ENCODE data around the gene KSR2.
A peak's percentile ranks its signal among the peaks of the same experiment; 100 is the strongest.

KSR2 gene

DNA sequence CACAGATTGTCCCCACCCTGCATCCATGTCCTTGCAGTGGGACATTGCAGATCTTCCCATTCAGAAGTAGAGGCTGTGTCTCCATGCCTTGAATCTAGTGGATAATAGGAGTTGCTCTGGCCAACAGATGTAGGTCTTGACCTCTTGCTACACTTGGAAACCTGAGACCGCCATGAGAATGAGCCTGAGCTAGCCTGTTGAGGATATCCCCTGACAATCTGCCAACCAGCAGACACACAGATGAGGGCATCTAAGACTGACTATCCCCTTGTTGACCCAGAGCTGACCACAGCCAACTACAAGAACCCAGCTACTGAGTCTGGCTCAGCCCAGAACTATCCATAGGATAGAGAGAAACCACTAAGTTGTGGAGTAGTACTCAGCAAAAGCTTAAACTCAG, 446.2 kb downstream of the KSR2 start:
- H2BK12ac ChIP-seq (ENCODE audit: low read length in 2 of 2) = no peak overlapping the region
- H3K9ac ChIP-seq (ENCODE audit: low read length) = no peak overlapping the region
- H3K9me3 ChIP-seq (ENCODE audit: control insufficient read depth, low read length) = peaks cover under 1% of the 10 kb centered on the region
- H3K4me1 ChIP-seq (ENCODE audit: control insufficient read depth, insufficient read depth, low read depth, low read length) = no peaks in the 10 kb centered on the region
- H3K27me3 ChIP-seq (ENCODE audit: control insufficient read depth in 1 of 2, insufficient read depth in 1 of 2, low read length in 2 of 2) = peaks cover 0 to 85% of the 10 kb centered on the region in 2 experiments
- no peak for DNase-seq
- no peak overlapping the region for H3K27ac ChIP-seq (ENCODE audit: low read length, poor library complexity, severe bottlenecking)
- no peaks in the 10 kb centered on the region for H3K79me1 ChIP-seq (replicated peaks; ENCODE audit: low read length, poor library complexity, severe bottlenecking)
- no peak overlapping the region for H2BK15ac ChIP-seq (ENCODE audit: low read depth, poor library complexity, severe bottlenecking)
- no peak overlapping the region for H3K4me2 ChIP-seq (ENCODE audit: low read length, poor library complexity, severe bottlenecking)
- no peaks in the 10 kb centered on the region for H3K36me3 ChIP-seq (ENCODE audit: control insufficient read depth in 1 of 2, insufficient read depth in 2 of 2, low read depth in 1 of 2, low read length in 2 of 2)
- H3K23ac ChIP-seq (ENCODE audit: low read length in 2 of 2) = no peak overlapping the region
- H2AK5ac ChIP-seq (ENCODE audit: low read length, severe bottlenecking) = no peak overlapping the region
- no peak overlapping the region for H3K18ac ChIP-seq (ENCODE audit: low read depth in 1 of 2, low read length in 2 of 2)
- H2AFZ ChIP-seq (ENCODE audit: low read depth, low read length) = no peak overlapping the region
- H4K91ac ChIP-seq (ENCODE audit: low read length) = no peak overlapping the region
- H3K4me3 ChIP-seq (ENCODE audit: insufficient read depth in 1 of 2, low read depth in 1 of 2, low read length in 2 of 2) = peak overlapping the region in 1 of 2 experiments; percentile 20
- no peak overlapping the region for H2BK120ac ChIP-seq (ENCODE audit: low read depth, low read length)
- no peak overlapping the region for H4K8ac ChIP-seq (ENCODE audit: low read length)
- H3K14ac ChIP-seq (ENCODE audit: low read length in 2 of 2) = no peak overlapping the region
- 82% methylated on average over 1 of the region's 1 CpG for WGBS
- no peak overlapping the region for H3K4ac ChIP-seq (ENCODE audit: low read depth in 1 of 2, low read length in 2 of 2)
- H2BK5ac ChIP-seq (ENCODE audit: low read depth, low read length, poor library complexity, severe bottlenecking) = no peak overlapping the region

DNA sequence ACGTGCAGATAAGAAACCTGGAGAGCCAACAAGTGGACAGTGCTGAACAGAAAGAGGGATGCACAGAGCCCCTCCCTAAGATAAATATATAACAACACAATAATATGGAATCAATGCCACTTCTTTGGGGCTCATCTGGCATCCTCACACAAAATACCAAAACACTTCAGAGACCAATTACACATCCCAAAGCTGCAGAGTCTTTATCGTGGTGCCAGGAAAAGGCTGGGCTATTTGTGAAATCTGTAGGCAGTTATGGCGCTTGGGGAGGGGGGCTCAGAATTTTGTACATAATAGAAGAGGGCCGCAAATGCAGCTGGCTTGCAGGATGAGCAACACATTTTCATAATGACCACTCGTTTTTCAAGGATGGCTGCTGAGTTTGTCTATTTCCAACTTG, 446.9 kb downstream of the KSR2 start:
- no peaks in the 10 kb centered on the region for H3K79me1 ChIP-seq (replicated peaks; ENCODE audit: low read length, poor library complexity, severe bottlenecking)
- H3K4me2 ChIP-seq (ENCODE audit: low read length, poor library complexity, severe bottlenecking) = no peak overlapping the region
- no peak overlapping the region for H3K27ac ChIP-seq (ENCODE audit: low read length, poor library complexity, severe bottlenecking)
- H3K4ac ChIP-seq (ENCODE audit: low read depth in 1 of 2, low read length in 2 of 2) = no peak overlapping the region
- no peak overlapping the region for H4K91ac ChIP-seq (ENCODE audit: low read length)
- H2BK5ac ChIP-seq (ENCODE audit: low read depth, low read length, poor library complexity, severe bottlenecking) = no peak overlapping the region
- 76% methylated on average over 5 of the region's 5 CpGs for WGBS
- peak overlapping the region in 1 of 2 experiments; percentile 20 for H3K4me3 ChIP-seq (ENCODE audit: insufficient read depth in 1 of 2, low read depth in 1 of 2, low read length in 2 of 2)
- H4K8ac ChIP-seq (ENCODE audit: low read length) = no peak overlapping the region
- no peak overlapping the region for H3K9ac ChIP-seq (ENCODE audit: low read length)
- no peak for DNase-seq
- H2BK12ac ChIP-seq (ENCODE audit: low read length in 2 of 2) = no peak overlapping the region
- no peak overlapping the region for H2AFZ ChIP-seq (ENCODE audit: low read depth, low read length)
- H2AK5ac ChIP-seq (ENCODE audit: low read length, severe bottlenecking) = no peak overlapping the region
- H3K4me1 ChIP-seq (ENCODE audit: control insufficient read depth, insufficient read depth, low read depth, low read length) = no peaks in the 10 kb centered on the region
- H2BK15ac ChIP-seq (ENCODE audit: low read depth, poor library complexity, severe bottlenecking) = no peak overlapping the region
- H3K36me3 ChIP-seq (ENCODE audit: control insufficient read depth in 1 of 2, insufficient read depth in 2 of 2, low read depth in 1 of 2, low read length in 2 of 2) = no peaks in the 10 kb centered on the region
- peaks cover 0 to 85% of the 10 kb centered on the region in 2 experiments for H3K27me3 ChIP-seq (ENCODE audit: control insufficient read depth in 1 of 2, insufficient read depth in 1 of 2, low read length in 2 of 2)
- no peak overlapping the region for H3K18ac ChIP-seq (ENCODE audit: low read depth in 1 of 2, low read length in 2 of 2)
- no peak overlapping the region for H3K23ac ChIP-seq (ENCODE audit: low read length in 2 of 2)
- H3K9me3 ChIP-seq (ENCODE audit: control insufficient read depth, low read length) = peaks cover 8% of the 10 kb centered on the region
- H2BK120ac ChIP-seq (ENCODE audit: low read depth, low read length) = no peak overlapping the region
- H3K14ac ChIP-seq (ENCODE audit: low read length in 2 of 2) = no peak overlapping the region

DNA sequence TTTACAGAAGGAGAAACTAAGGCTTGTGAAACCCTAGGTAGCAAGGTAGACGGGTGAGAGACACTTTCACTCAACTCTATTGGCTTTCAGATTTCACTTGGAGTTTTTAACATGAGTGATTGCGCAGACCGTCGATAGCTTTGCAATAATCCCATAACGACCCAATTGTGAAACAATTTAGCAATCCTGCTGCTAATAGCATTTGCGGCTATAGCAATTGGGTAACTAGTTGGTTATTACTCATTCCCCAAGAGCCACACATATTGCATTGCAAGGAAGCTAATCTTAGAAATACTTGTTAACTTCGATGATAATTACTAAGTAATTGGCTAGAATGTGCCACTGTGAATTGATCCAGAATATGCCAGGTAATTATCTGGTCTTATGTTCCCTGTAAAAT, 447.4 kb downstream of the KSR2 start:
- no peak overlapping the region for H2BK5ac ChIP-seq (ENCODE audit: low read depth, low read length, poor library complexity, severe bottlenecking)
- DNase-seq = no peak
- no peaks in the 10 kb centered on the region for H3K36me3 ChIP-seq (ENCODE audit: control insufficient read depth in 1 of 2, insufficient read depth in 2 of 2, low read depth in 1 of 2, low read length in 2 of 2)
- 60% methylated on average over 2 of the region's 7 CpGs for WGBS
- H3K4me1 ChIP-seq (ENCODE audit: control insufficient read depth, insufficient read depth, low read depth, low read length) = no peaks in the 10 kb centered on the region
- no peak overlapping the region for H3K9ac ChIP-seq (ENCODE audit: low read length)
- H3K14ac ChIP-seq (ENCODE audit: low read length in 2 of 2) = no peak overlapping the region
- H2AFZ ChIP-seq (ENCODE audit: low read depth, low read length) = no peak overlapping the region
- no peak overlapping the region for H2BK120ac ChIP-seq (ENCODE audit: low read depth, low read length)
- no peaks in the 10 kb centered on the region for H3K79me1 ChIP-seq (replicated peaks; ENCODE audit: low read length, poor library complexity, severe bottlenecking)
- no peak overlapping the region for H2BK15ac ChIP-seq (ENCODE audit: low read depth, poor library complexity, severe bottlenecking)
- no peak overlapping the region for H2BK12ac ChIP-seq (ENCODE audit: low read length in 2 of 2)
- no peak overlapping the region for H3K18ac ChIP-seq (ENCODE audit: low read depth in 1 of 2, low read length in 2 of 2)
- no peak overlapping the region for H3K4me2 ChIP-seq (ENCODE audit: low read length, poor library complexity, severe bottlenecking)
- H3K27ac ChIP-seq (ENCODE audit: low read length, poor library complexity, severe bottlenecking) = no peak overlapping the region
- H3K23ac ChIP-seq (ENCODE audit: low read length in 2 of 2) = no peak overlapping the region
- peaks cover 8% of the 10 kb centered on the region for H3K9me3 ChIP-seq (ENCODE audit: control insufficient read depth, low read length)
- peak overlapping the region in 1 of 2 experiments; percentile 40 for H3K4me3 ChIP-seq (ENCODE audit: insufficient read depth in 1 of 2, low read depth in 1 of 2, low read length in 2 of 2)
- no peak overlapping the region for H2AK5ac ChIP-seq (ENCODE audit: low read length, severe bottlenecking)
- H4K91ac ChIP-seq (ENCODE audit: low read length) = no peak overlapping the region
- no peak overlapping the region for H4K8ac ChIP-seq (ENCODE audit: low read length)
- peaks cover 0 to 84% of the 10 kb centered on the region in 2 experiments for H3K27me3 ChIP-seq (ENCODE audit: control insufficient read depth in 1 of 2, insufficient read depth in 1 of 2, low read length in 2 of 2)
- H3K4ac ChIP-seq (ENCODE audit: low read depth in 1 of 2, low read length in 2 of 2) = no peak overlapping the region

DNA sequence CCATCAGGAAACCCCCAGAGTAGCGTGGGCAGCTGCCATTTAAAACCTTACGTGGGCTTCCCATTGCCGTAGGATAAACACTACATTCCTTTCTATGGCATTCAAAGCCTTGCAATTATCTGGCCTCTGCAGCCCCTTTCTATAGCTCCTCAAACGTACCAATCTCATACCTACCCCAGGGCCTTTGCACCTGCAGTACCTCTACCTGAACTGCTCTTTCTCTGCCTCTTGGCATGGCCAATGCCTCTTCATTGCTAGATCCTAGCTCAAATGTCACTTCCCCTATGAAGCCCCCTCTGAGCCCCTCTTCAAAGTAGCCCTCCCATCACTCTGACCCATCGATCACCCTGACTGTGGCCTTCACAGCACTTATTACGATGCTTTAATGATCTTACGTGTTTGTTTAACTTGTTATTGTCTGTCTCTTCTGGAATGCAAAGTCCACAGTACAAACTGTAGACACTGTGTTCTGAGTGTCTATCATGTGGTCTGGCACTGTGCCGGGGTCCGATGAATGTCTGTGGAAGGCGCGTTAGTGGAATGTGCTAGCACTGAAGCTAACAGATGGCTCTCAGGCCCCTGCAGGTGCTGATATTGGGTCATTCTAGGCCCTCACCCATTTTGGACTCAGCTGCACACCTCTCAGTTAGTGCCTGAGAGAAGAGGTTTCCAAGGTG, 450.1 kb downstream of the KSR2 start:
- Histone ChIP-seq H2AFZ (ENCODE audit: low read depth, low read length) (no peak overlapping the region), H3K36me3 (ENCODE audit: control insufficient read depth in 1 of 2, insufficient read depth in 2 of 2, low read depth in 1 of 2, low read length in 2 of 2) (no peaks in the 10 kb centered on the region), H3K18ac (ENCODE audit: low read depth in 1 of 2, low read length in 2 of 2) (no peak overlapping the region), H3K23ac (ENCODE audit: low read length in 2 of 2) (no peak overlapping the region), H4K91ac (ENCODE audit: low read length) (no peak overlapping the region), H3K27me3 (ENCODE audit: control insufficient read depth in 1 of 2, insufficient read depth in 1 of 2, low read length in 2 of 2) (peaks cover 8 to 84% of the 10 kb centered on the region in 2 experiments), H3K9ac (ENCODE audit: low read length) (no peak overlapping the region), H3K4me2 (ENCODE audit: low read length, poor library complexity, severe bottlenecking) (no peak overlapping the region), H3K9me3 (ENCODE audit: control insufficient read depth, low read length) (peaks cover 8% of the 10 kb centered on the region), H3K4ac (ENCODE audit: low read depth in 1 of 2, low read length in 2 of 2) (no peak overlapping the region), H2BK12ac (ENCODE audit: low read length in 2 of 2) (no peak overlapping the region), H3K4me1 (ENCODE audit: control insufficient read depth, insufficient read depth, low read depth, low read length) (no peaks in the 10 kb centered on the region), H2BK120ac (ENCODE audit: low read depth, low read length) (no peak overlapping the region), H4K8ac (ENCODE audit: low read length) (no peak overlapping the region), H3K14ac (ENCODE audit: low read length in 2 of 2) (no peak overlapping the region), H3K4me3 (ENCODE audit: insufficient read depth in 1 of 2, low read depth in 1 of 2, low read length in 2 of 2) (no peak overlapping the region), H3K79me1 (replicated peaks; ENCODE audit: low read length, poor library complexity, severe bottlenecking) (no peaks in the 10 kb centered on the region), H2BK5ac (ENCODE audit: low read depth, low read length, poor library complexity, severe bottlenecking) (no peak overlapping the region), H2AK5ac (ENCODE audit: low read length, severe bottlenecking) (no peak overlapping the region), H3K27ac (ENCODE audit: low read length, poor library complexity, severe bottlenecking) (no peak overlapping the region), H2BK15ac (ENCODE audit: low read depth, poor library complexity, severe bottlenecking) (no peak overlapping the region)
- no peak for DNase-seq
- 82% methylated on average over 11 of the region's 11 CpGs for WGBS

Measured in mesenchymal stem cell (in vitro differentiated cells and primary cell).